22Rv1 (cell line): ENCODE measurements around the gene PALLD.

Experiments
- H3K27ac ChIP-seq: fragments of 450-650 bp; 2 replicates; pipeline ENCODE4 v1.5.1; 2017
- CTCF ChIP-seq: fragments of 450-650 bp; IDR thresholded peaks from 2 replicates; pipeline ENCODE4 v1.5.1; 2017; ENCODE audit warnings: mild to moderate bottlenecking
- ZFX ChIP-seq: fragments of 450-650 bp; IDR thresholded peaks from 2 replicates; pipeline ENCODE4 v1.6.1; 2017; ENCODE audit warnings: antibody characterized with exemption, borderline replicate concordance

The PALLD gene

GRCh38 chr4:168677879-168678278 is 181.0 kb downstream of the PALLD start:
- no peak for TF ChIP-seq ZFX
- no peak for TF ChIP-seq CTCF
- no peak overlapping the region for H3K27ac ChIP-seq

GRCh38 chr4:168678751-168679366 is 182.0 kb downstream of the PALLD start:
- no peak for TF ChIP-seq ZFX
- TF ChIP-seq CTCF, result no peak
- H3K27ac ChIP-seq, result peak overlapping the region; percentile 59; the same call in 1 of the 2 replicates

- H3K27ac ChIP-seq, result peak overlapping the region; percentile 59
Measured at GRCh38 chr4:168679397-168679796, 182.5 kb downstream of the PALLD start.

GRCh38 chr4:168679819-168680218 is 183.0 kb downstream of the PALLD start:
- TF ChIP-seq ZFX, result no peak
- TF ChIP-seq CTCF, result no peak
- H3K27ac ChIP-seq, result peak overlapping the region; percentile 59

More at GRCh38 chr4:168679397-168679796, 182.5 kb downstream of the PALLD start:
- TF ChIP-seq CTCF, result no peak
- TF ChIP-seq ZFX, result no peak

- TF ChIP-seq ZFX, result no peak
- TF ChIP-seq CTCF, result no peak
- no peak overlapping the region for H3K27ac ChIP-seq
Measured at GRCh38 chr4:168682898-168683500, 186.1 kb downstream of the PALLD start.

- TF ChIP-seq ZFX (no peak), CTCF (no peak)
Measured at GRCh38 chr4:168683595-168683994, 186.7 kb downstream of the PALLD start.

GRCh38 chr4:168685136-168685809 is 188.4 kb downstream of the PALLD start:
- H3K27ac ChIP-seq, result no peak overlapping the region
- TF ChIP-seq CTCF, result no peak
- TF ChIP-seq ZFX, result no peak

More at GRCh38 chr4:168683595-168683994, 186.7 kb downstream of the PALLD start:
- no peak overlapping the region for H3K27ac ChIP-seq
